ENCODE results near the gene THSD8.

Gene THSD8

GRCh38 chr19:12782174-12782423 lies 19.8 kb upstream of the THSD8 start:
- no peak for DNase-seq

DNA sequence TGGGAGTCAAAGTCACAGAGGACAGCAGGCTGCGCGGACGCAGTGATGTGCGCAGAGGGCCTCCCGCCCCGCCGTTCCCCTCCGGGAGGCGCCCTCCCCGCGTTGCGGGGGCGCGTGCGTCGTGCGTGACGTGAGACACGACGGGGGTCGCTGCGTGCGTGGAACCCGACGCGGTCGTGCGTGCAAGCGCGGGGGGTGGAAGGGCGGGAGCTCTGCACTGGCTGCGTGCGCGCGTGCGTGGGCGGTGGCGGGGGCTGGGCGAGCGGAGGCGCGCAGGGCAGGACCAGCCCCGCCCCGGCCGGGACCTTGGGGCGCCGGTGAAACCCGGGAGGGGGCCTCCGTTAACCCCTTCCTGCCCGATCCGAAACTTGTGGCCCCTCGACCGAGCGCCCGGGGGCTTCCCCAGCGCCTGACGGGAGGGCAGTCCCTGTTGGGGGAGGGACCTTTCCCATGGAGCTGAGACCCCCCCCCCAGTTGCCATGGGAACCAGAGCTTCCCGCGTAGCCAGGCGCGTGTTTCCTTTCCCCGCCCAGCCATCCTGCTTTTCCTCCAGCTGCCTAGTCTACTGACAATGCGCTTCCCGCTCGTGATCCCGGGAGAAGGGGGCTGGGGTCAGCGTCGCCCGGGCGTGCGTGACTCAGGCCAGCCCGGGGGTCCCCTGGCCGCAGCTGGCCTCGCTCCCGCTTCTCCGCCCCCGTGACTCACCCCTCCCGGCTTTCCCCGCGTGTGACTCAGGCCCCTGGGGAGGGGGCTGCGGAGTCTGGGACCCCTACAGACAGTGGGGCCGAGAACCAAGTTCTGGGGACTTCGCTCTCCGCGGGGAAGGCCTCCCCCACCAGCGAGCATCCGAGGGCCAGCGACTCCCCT lies 19.2 kb upstream of the THSD8 start:
- peak; percentile 74 for DNase-seq

- no peak for DNase-seq
These were observed 18.5 kb upstream of the THSD8 start for GRCh38 chr19:12783291-12783848.

DNA sequence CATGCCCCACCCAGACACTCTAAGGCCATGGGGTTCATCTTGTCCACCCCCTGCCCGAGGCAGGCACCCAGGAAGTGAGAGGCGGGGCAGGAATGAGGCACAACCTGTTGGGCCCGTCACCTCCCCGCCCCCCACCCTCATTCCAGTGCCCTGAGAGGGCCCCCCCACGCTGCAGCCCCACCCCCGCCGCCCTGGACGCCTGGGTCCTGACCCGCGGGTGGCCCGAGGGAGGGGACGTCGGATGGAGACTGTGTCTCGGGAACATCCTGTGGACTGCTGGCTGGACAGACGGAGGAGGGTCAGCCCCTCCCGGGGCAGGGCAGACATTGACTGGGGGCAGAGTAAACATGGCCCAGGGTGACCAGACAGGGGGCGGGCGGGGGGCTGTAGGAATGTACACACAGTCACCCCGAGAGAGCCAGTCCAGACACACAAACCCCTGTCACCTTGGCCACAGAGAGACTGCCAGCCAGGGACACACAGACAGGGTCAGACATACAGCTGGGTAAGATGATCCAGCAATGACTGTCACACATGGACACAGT lies 17.9 kb upstream of the THSD8 start:
- DNase-seq: no peak

DNA sequence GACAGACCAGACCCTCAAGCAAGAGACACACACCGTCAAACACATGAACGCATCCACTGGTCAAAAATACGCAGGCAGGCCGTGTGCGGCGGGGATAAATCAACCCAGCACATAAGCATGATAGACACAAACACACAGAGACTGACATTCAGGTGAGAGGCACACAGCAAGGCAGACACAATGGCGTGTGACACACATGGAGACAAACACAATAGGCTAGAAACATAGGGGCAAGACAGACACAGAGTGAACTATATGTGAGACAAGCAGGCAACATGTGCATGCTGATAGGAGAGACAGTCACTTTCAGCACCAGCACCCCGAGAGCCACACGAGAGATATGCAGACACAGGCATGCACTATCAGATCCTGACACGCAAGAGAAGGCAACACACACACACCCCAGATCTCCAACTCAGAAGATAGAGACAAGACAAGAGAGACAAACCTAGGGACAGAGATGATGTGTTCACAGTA lies 17.4 kb upstream of the THSD8 start:
- no peak for DNase-seq

DNA sequence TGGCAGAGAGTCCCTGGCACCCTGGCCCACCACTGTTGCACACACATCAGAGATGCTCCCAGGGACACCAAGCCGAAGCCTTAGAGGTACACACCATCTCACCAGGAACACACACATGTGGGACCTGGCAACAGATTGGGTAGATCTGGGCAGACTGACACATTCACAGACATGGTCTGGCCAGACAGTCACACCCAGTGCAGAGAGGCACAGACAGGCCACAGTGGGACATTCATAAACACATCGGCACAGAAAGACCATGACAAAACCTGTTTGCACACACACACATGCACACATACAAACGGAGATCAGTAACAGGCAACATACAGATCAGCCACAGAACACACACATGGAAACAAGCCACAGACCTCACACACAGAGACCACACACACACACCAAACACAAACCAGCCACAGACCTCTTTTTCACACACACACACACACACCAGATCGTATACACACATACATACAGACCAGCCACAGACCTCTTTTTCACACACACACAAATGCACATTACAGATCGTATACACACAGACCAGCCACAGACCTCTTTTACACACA lies 16.9 kb upstream of the THSD8 start:
- DNase-seq: no peak

GRCh38 chr19:12785431-12786031 lies 16.3 kb upstream of the THSD8 start:
- DNase-seq: no peak

DNA sequence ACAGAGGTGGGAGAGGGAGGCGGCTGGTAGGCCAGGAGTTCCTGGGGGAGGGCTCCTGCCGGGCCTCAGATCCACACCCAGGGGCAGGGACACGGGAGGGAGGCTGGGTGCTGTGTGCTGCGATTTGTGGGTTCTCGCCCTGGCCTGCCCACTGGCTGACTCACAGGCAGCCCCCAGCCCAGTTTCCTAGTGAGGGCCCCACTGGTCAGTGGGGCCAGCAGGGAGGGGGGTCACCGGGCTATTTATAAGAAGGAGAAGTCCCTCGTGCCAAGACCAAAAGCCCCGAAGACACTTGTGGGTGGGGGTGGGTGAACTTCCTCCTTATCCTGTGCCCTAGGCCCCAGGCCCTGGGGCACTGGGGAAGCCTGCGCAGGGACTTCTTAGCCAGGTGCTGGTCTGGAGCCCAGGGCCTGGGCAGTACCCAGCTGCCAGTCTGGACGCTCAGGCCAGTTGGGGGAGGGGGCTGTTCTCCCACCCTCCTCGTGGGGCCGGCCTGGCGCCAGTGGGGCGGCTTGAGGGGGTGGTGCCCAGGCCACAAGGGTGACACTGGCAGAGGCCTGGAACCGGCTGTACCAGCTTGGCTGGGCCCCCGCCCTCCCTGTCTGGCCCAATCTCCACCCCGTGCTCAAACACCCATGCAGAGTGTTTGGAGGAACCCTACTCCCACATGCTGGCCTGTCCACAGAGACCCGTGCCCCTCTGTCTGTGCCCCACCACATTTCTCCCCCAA lies 15.6 kb upstream of the THSD8 start:
- DNase-seq: no peak

DNA sequence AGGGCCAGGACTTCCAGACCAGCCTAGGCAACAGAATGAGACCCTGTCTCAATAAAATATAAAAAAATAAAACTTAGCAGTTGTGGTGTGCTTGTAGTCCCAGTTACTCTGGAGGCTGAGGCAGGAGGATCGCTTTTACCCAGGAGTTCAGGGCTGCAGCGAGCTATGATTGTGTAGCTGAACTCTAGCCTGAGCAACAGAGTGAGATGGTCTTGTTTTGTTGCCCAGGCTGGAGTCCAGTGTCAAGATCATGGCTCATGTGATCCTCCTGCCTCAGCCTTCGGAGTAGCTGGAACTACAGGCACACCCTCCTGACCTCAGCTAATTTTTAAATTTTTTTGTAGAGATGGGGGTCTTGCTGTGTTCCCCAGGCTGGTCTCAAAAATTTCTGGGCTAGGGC lies 14.9 kb upstream of the THSD8 start:
- DNase-seq: no peak

- DNase-seq: no peak
These were observed 14.4 kb upstream of the THSD8 start for GRCh38 chr19:12787458-12787857.

DNA sequence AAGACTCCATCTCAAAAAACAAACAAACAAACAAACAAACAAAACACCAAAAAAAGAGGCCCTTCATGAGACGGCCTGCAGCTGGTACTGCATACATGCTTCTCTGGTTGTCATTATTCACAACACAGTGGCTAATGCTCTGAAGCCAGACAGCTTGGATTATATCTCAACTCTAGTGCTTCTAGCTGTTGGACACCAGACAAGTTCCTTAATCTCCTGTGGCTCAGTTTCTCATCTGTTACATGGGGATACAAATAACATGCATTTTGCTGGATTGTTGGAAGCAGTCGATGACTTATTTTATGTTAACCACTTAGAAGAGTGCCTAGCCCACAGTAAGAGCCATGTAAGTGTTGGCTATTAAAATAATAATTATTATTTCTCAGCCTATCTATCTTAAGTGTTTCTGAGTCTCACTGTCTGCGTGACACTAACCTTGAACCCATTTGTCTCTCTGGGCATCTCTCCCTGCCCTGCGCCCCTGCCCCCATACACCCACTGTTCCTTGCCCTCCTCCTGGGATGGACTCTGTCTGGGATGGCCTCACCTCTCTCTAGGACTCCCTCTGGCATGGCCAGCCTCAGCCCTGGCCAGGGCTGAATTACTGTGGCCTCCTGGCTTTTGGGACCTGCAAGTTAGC lies 13.7 kb upstream of the THSD8 start:
- DNase-seq: no peak

DNA sequence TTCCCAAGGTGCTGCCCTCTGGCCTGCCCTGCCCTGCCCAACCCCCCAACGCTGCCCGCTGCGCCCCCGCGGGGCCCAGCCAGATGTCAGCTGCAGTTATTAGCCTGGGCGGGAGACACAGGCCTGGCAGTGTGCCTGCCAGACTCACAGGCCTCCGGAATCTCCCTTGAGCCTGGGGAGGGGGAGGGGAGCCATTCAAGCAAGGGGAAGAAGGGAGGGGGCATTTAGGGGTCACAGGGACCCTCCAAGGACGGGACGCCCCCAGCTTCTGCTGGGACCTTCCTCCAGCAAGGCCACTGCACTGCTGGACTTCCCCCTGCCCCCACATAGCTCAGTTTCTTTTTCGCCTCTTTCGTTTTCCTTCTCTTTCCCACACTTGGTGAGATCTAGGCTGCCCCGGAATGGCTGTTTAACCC lies 13.2 kb upstream of the THSD8 start:
- DNase-seq: peak; percentile 64

DNA sequence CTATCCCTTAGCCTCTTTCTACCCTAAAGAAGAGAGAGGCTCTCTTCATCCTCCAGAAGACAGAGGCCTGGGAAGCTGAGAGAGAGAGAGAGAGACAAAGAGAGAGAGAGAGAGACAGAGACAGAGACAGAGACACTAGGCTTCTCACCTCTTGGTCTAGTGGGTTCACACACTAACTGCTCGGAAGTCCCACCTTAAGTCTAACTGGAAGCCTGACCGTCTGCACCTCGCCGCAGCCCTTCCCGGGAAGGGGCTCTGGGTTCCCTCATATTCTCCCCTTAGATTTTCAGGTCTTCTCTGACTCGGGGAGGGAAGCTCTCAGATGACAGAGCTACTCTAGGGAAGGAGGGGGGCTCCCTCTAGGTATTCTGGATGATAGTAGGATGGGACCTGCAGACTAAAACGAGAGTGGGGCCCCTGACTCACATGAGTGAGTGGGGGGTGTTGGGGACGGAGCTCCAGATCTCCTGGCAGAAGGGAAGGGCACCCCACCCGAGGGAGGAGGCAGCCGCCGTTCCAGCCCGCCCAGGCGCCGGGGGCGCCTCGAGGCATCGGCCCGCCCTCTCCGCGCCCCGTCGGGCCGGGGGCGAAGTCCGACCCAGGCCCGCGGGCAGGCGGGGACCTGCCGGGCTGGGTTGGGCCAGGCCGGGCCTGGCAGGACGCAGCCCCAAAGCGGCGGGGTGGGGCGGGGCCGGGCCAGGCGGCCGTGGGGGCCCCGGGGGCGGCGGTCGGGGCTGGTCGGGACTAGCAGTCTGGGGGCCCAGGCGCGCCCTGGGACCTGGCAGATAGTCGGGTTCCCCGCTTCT lies 12.6 kb upstream of the THSD8 start:
- no peak for DNase-seq

DNA sequence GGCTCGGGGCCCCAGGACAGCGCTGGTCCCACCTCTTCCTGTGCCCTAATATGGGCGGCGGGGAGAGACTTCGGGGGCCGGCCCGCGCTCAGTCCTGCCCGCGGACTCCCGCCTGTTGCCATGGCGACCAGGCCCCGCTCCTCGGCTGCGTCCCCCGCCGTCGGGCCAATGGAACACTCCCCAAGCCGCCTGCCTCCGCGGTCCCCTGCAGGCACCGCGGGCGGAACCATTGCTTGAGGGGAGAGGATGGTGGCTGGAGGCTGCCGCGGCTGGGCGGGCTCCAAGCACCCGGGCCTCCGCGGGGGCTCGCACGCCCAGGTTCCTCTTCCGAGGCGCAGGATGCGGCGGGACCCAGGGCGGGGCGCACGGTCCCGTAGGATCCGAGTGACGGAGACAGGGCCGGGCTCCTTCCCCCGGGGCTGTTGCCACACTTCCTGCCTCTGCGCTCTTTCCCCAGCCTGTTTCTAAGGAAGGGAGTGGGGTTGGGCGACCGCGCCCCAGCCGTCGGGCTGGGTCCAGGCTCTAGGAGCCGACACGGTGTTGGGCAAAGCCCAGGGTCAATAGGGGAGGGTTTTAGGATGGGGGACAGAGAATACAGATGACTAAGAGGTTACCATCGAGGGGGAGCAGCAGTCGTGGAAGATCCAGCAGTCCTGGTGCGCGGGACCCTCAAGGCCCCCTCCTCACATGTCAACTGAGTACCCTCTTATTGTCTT lies 11.8 kb upstream of the THSD8 start:
- peak; percentile 94 for DNase-seq

DNA sequence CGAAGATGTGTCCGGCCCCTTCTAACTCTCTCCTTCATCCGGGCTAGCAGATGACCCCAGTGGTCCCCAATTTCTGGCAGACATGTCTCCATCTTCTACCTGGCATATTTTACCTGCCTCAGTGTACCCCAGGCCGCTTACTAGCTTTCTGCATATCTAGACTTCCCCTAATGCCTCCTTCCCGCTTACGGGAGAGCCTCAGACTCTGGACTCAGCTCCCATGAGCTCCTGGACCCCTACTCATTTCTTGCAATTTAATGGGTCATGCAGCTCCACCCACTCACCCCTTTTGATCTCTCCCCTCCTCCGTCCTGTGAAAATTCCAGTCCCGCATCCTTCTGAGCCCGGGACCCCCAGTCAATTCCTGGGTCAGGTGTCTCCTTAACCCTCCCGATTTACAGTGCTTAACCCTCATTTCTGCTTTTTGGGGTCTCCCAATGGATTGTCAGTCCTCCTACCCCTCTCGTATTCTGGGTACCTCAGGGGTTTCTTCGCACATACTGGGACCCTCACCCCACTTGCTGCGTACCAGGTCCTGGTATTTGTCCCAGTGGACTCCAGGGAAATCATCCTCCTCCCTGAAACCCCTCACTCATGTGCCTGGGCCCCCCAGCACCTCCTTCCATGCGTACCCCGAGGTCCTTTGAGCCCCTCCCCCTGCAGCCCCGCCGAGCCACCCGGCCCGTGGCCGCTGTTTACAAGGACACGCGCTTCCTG lies 11.1 kb upstream of the THSD8 start:
- DNase-seq: no peak

DNA sequence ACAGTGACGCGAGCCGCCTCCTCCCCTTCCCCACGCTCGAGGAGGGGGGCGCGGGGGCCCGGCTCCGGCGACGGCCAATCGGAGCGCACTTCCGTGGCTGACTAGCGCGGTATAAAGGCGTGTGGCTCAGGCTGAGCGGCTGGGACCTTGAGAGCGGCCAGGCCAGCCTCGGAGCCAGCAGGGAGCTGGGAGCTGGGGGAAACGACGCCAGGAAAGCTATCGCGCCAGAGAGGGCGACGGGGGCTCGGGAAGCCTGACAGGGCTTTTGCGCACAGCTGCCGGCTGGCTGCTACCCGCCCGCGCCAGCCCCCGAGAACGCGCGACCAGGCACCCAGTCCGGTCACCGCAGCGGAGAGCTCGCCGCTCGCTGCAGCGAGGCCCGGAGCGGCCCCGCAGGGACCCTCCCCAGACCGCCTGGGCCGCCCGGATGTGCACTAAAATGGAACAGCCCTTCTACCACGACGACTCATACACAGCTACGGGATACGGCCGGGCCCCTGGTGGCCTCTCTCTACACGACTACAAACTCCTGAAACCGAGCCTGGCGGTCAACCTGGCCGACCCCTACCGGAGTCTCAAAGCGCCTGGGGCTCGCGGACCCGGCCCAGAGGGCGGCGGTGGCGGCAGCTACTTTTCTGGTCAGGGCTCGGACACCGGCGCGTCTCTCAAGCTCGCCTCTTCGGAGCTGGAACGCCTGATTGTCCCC lies 10.4 kb upstream of the THSD8 start, which contains the start of gene JUNB:
Gene JUNB (plus strand): TSS at position 142 of the 706 bp plus-strand sequence. CDS start 286 bp downstream, at position 428.
- DNase-seq: peak; percentile 91

GRCh38 chr19:12792051-12792852 lies 9.6 kb upstream of the THSD8 start:
- DNase-seq: peak; percentile 76

DNA sequence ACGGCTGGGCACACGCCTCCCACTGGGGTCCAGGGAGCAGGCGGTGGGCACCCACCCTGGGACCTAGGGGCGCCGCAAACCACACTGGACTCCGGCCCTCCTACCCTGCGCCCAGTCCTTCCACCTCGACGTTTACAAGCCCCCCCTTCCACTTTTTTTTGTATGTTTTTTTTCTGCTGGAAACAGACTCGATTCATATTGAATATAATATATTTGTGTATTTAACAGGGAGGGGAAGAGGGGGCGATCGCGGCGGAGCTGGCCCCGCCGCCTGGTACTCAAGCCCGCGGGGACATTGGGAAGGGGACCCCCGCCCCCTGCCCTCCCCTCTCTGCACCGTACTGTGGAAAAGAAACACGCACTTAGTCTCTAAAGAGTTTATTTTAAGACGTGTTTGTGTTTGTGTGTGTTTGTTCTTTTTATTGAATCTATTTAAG lies 9.0 kb upstream of the THSD8 start:
- DNase-seq: no peak

Measured in DMS79 (cell line).